H9 (cell line): ENCODE data around the gene IMPA2. TPM values are rescaled to one million over a fixed set of nuclear protein-coding genes. Genes with fewer than 3 reads are reported as not detected.
A peak's percentile ranks its signal among the peaks of the same experiment; 100 is the strongest.

Source experiments
- DNase-seq: peaks from one replicate; pipeline ENCODE4 v3.0.0-alpha.2; 2017
- H2AFZ ChIP-seq: one replicate; pipeline ENCODE4 v1.6.1; 2013; ENCODE audit warnings: mild to moderate bottlenecking, low read length, control low read depth, moderate library complexity
- H2AK5ac ChIP-seq: 2 replicates; pipeline ENCODE4 v1.6.1; 2013; ENCODE audit warnings: low read length, control low read depth, mixed read lengths; ENCODE audit not compliant: insufficient read length
- H2BK120ac ChIP-seq: one replicate; pipeline ENCODE4 v1.6.1; 2013; ENCODE audit warnings: low read depth, mild to moderate bottlenecking, low read length, control low read depth, inconsistent platforms; ENCODE audit not compliant: poor library complexity, severe bottlenecking
- H2BK12ac ChIP-seq: 2 replicates; pipeline ENCODE4 v1.6.1; 2013; ENCODE audit warnings: low read length, control low read depth, mixed read lengths, low read depth; ENCODE audit not compliant: insufficient read length
- H2BK15ac ChIP-seq: 2 replicates; pipeline ENCODE4 v1.6.1; 2013; ENCODE audit warnings: low read depth, low read length, control low read depth
- H2BK20ac ChIP-seq: one replicate; pipeline ENCODE4 v1.6.1; 2013; ENCODE audit warnings: low read depth, mild to moderate bottlenecking, low read length, control low read depth, inconsistent platforms; ENCODE audit not compliant: poor library complexity, severe bottlenecking
- H2BK5ac ChIP-seq: 2 replicates; pipeline ENCODE4 v1.6.1; 2013; ENCODE audit warnings: low read length, control low read depth, mixed read lengths; ENCODE audit not compliant: insufficient read length
- H3K14ac ChIP-seq: 2 replicates; pipeline ENCODE4 v1.6.1; 2013; ENCODE audit warnings: low read length, control low read depth; ENCODE audit not compliant: insufficient read depth
- H3K18ac ChIP-seq: 2 replicates; pipeline ENCODE4 v1.6.1; 2013; ENCODE audit warnings: low read depth, mild to moderate bottlenecking, mixed read lengths, low read length, control low read depth; ENCODE audit not compliant: insufficient read length
- H3K23ac ChIP-seq: 2 replicates; pipeline ENCODE4 v1.6.1; 2013; ENCODE audit warnings: low read length, control low read depth, mixed read lengths, low read depth; ENCODE audit not compliant: insufficient read length
- H3K23me2 ChIP-seq: 2 replicates; pipeline ENCODE4 v1.6.1; 2013; ENCODE audit warnings: low read depth, mild to moderate bottlenecking, mixed read lengths, low read length, control low read depth; ENCODE audit not compliant: insufficient read length, poor library complexity, severe bottlenecking
- H3K27ac ChIP-seq: 2 replicates; pipeline ENCODE4 v1.5.1; 2013; ENCODE audit warnings: low read length, control low read depth, mixed read lengths, low read depth; ENCODE audit not compliant: insufficient read length
- H3K27me3 ChIP-seq: 2 replicates; pipeline ENCODE4 v1.6.1; 2013; ENCODE audit warnings: low read length, control low read depth, inconsistent platforms; ENCODE audit not compliant: insufficient read depth
- H3K4ac ChIP-seq: 2 replicates; pipeline ENCODE4 v1.6.1; 2013; ENCODE audit warnings: low read depth, mild to moderate bottlenecking, control low read depth, inconsistent platforms, low read length, moderate library complexity
- H3K4me1 ChIP-seq: 2 replicates; pipeline ENCODE4 v1.6.1; 2013; ENCODE audit warnings: low read length, control low read depth, inconsistent platforms; ENCODE audit not compliant: insufficient read depth
- H3K4me2 ChIP-seq: 2 replicates; pipeline ENCODE4 v1.6.1; 2013; ENCODE audit warnings: low read length, control low read depth, mixed read lengths; ENCODE audit not compliant: insufficient read length, insufficient read depth
- H3K56ac ChIP-seq: 2 replicates; pipeline ENCODE4 v1.6.1; 2013; ENCODE audit warnings: low read depth, mild to moderate bottlenecking, mixed read lengths, low read length, control low read depth; ENCODE audit not compliant: insufficient read length
- H3K79me1 ChIP-seq: 2 replicates; pipeline ENCODE4 v1.6.1; 2013; ENCODE audit warnings: low read depth, mild to moderate bottlenecking, moderate library complexity, low read length, control low read depth, inconsistent platforms; ENCODE audit not compliant: insufficient read depth, poor library complexity, severe bottlenecking
- H3K79me2 ChIP-seq: 2 replicates; pipeline ENCODE4 v1.6.1; 2013; ENCODE audit warnings: low read length, control low read depth, inconsistent platforms; ENCODE audit not compliant: insufficient read depth
- H3K9ac ChIP-seq: 2 replicates; pipeline ENCODE4 v1.6.1; 2013; ENCODE audit warnings: low read length, control low read depth, mixed read lengths; ENCODE audit not compliant: insufficient read length; ENCODE audit errors: extremely low read depth
- H3K9me3 ChIP-seq: one replicate; pipeline ENCODE4 v1.6.1; 2013; ENCODE audit warnings: low read depth, low read length, inconsistent platforms; ENCODE audit not compliant: control insufficient read depth
- H3T11ph ChIP-seq: one replicate; pipeline ENCODE4 v1.6.1; 2013; ENCODE audit warnings: mild to moderate bottlenecking, low read length, control low read depth, inconsistent platforms
- H4K20me1 ChIP-seq: one replicate; pipeline ENCODE4 v1.6.1; 2013; ENCODE audit not compliant: control insufficient read depth, insufficient read length, insufficient read depth
- H4K5ac ChIP-seq: 2 replicates; pipeline ENCODE4 v1.6.1; 2013; ENCODE audit warnings: low read depth, mild to moderate bottlenecking, mixed read lengths, low read length, control low read depth; ENCODE audit not compliant: insufficient read length
- H4K8ac ChIP-seq: replicated peaks from 2 replicates; pipeline ENCODE4 v1.6.1; 2013; ENCODE audit warnings: low read length, control low read depth, mixed read lengths, low read depth; ENCODE audit not compliant: insufficient read length
- H4K91ac ChIP-seq: 2 replicates; pipeline ENCODE4 v1.6.1; 2013; ENCODE audit warnings: low read depth, mild to moderate bottlenecking, moderate library complexity, mixed read lengths, low read length, control low read depth; ENCODE audit not compliant: insufficient read length
- H3K27ac Mint-ChIP-seq, 3 experiments: 2 replicates in 2 of 3; 3 replicates in 1 of 3; pipeline ENCODE4 v1.8.0; 2020 to 2021; ENCODE audit warnings: mixed read lengths in 3 of 3, mild to moderate bottlenecking in 1 of 3, moderate library complexity in 1 of 3
- H3K27me3 Mint-ChIP-seq: 2 replicates; pipeline ENCODE4 v1.8.0; 2021; ENCODE audit warnings: low read depth, mild to moderate bottlenecking, moderate library complexity, mixed read lengths
- H3K36me3 Mint-ChIP-seq, 3 experiments: 2 replicates in 2 of 3; 3 replicates in 1 of 3; pipeline ENCODE4 v1.8.0; 2020 to 2021; ENCODE audit warnings: low read depth in 3 of 3, mixed read lengths in 3 of 3; ENCODE audit not compliant: insufficient read depth in 1 of 3
- H3K4me1 Mint-ChIP-seq, 2 experiments: 2 replicates each; pipeline ENCODE4 v1.8.0; 2020; ENCODE audit warnings: mixed read lengths in 2 of 2
- H3K4me3 Mint-ChIP-seq, 2 experiments: 2 replicates in 1 of 2; 3 replicates in 1 of 2; pipeline ENCODE4 v1.8.0; 2020 to 2021; ENCODE audit warnings: mild to moderate bottlenecking in 2 of 2, mixed read lengths in 2 of 2, moderate library complexity in 1 of 2
- H3K9me3 Mint-ChIP-seq, 2 experiments: 2 replicates in 1 of 2; 3 replicates in 1 of 2; pipeline ENCODE4 v1.8.0; 2020; ENCODE audit warnings: mild to moderate bottlenecking in 2 of 2, mixed read lengths in 2 of 2, moderate library complexity in 1 of 2
- WGBS: extraction: QIAGEN DNeasy Blood & Tissue Kit; methylation state at CpG from one replicate; pipeline ENCODE4 v1.1.7; 2013; ENCODE audit warnings: missing lambda C conversion rate, low lambda C conversion rate, mixed read lengths; ENCODE audit not compliant: insufficient read length; ENCODE audit errors: extremely low coverage; 5-methylcytosine and 5-hydroxymethylcytosine counted together
- total RNA-seq: library from RNA; stranded (reverse); gene quantifications from 2 replicates; pipeline ENCODE4 v1.2.1, GENCODE V29; 2021
- TF ChIP-seq, protein P1 (sequence below): fragments of 200-600 bp; sonication (generic); conservative IDR thresholded peaks from 3 replicates; pipeline ENCODE4 v1.8.0; 2021; ENCODE audit warnings: antibody characterized with exemption, mild to moderate bottlenecking

The IMPA2 gene
- total RNA-seq, 1 experiment from 2014 or later: 73.8 TPM

- no peak overlapping the region for H2AK5ac ChIP-seq
- no peaks in the 10 kb centered on the region for H3K27me3 ChIP-seq
- no peak overlapping the region for H2BK20ac ChIP-seq
- peaks cover 2 to 5% of the 10 kb centered on the region in 2 experiments; a peak in 2 of 4 replicates for H3K4me1 Mint-ChIP-seq
- H3K27ac ChIP-seq: no peak overlapping the region
- H4K91ac ChIP-seq: no peak overlapping the region
- no peak overlapping the region for H2BK5ac ChIP-seq
- H2BK15ac ChIP-seq: no peak overlapping the region
- no peaks in the 10 kb centered on the region for H3K23me2 ChIP-seq
- peak overlapping the region in 2 of 3 experiments; percentile 37 to 91; a peak in 1 of 7 replicates for H3K27ac Mint-ChIP-seq
- H3K4me2 ChIP-seq: no peak overlapping the region
- no peak overlapping the region for H3T11ph ChIP-seq
- H2BK120ac ChIP-seq: no peak overlapping the region
- no peaks in the 10 kb centered on the region for H3K9me3 ChIP-seq
- H4K20me1 ChIP-seq: no peaks in the 10 kb centered on the region
- H2AFZ ChIP-seq: no peak overlapping the region
- no peak overlapping the region for H3K14ac ChIP-seq
- H4K5ac ChIP-seq: no peak overlapping the region
- H3K4me1 ChIP-seq: no peaks in the 10 kb centered on the region
- no peak for DNase-seq
- H3K27me3 Mint-ChIP-seq: no peaks in the 10 kb centered on the region
- H3K9me3 Mint-ChIP-seq: no peaks in the 10 kb centered on the region
- no peak overlapping the region for H3K56ac ChIP-seq
- H3K23ac ChIP-seq: no peak overlapping the region
- no CpG with 5 or more reads among the region's 6 CpGs for WGBS
- H4K8ac ChIP-seq: no peak overlapping the region
- no peaks in the 10 kb centered on the region for H3K79me2 ChIP-seq
- TF ChIP-seq, protein P1, sequence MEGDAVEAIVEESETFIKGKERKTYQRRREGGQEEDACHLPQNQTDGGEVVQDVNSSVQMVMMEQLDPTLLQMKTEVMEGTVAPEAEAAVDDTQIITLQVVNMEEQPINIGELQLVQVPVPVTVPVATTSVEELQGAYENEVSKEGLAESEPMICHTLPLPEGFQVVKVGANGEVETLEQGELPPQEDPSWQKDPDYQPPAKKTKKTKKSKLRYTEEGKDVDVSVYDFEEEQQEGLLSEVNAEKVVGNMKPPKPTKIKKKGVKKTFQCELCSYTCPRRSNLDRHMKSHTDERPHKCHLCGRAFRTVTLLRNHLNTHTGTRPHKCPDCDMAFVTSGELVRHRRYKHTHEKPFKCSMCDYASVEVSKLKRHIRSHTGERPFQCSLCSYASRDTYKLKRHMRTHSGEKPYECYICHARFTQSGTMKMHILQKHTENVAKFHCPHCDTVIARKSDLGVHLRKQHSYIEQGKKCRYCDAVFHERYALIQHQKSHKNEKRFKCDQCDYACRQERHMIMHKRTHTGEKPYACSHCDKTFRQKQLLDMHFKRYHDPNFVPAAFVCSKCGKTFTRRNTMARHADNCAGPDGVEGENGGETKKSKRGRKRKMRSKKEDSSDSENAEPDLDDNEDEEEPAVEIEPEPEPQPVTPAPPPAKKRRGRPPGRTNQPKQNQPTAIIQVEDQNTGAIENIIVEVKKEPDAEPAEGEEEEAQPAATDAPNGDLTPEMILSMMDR: no peak
- no peak overlapping the region for H3K18ac ChIP-seq
- H3K4me3 Mint-ChIP-seq: no peak overlapping the region
- no peak overlapping the region for H2BK12ac ChIP-seq
- no peak overlapping the region for H3K9ac ChIP-seq
- H3K79me1 ChIP-seq: no peaks in the 10 kb centered on the region
- no peak overlapping the region for H3K4ac ChIP-seq
- H3K36me3 Mint-ChIP-seq: peaks cover 19 to 68% (median 55%) of the 10 kb centered on the region in 3 experiments; a peak in 6 of 7 replicates
These were observed 27.7 kb downstream of the IMPA2 start for GRCh38 chr18:12008842-12009580.
